Measurements from ENCODE around the gene HOXB8.

GRCh38 chr17:48570325-48571023, 44.6 kb downstream of the HOXB8 start:
- TF ChIP-seq, protein P1, sequence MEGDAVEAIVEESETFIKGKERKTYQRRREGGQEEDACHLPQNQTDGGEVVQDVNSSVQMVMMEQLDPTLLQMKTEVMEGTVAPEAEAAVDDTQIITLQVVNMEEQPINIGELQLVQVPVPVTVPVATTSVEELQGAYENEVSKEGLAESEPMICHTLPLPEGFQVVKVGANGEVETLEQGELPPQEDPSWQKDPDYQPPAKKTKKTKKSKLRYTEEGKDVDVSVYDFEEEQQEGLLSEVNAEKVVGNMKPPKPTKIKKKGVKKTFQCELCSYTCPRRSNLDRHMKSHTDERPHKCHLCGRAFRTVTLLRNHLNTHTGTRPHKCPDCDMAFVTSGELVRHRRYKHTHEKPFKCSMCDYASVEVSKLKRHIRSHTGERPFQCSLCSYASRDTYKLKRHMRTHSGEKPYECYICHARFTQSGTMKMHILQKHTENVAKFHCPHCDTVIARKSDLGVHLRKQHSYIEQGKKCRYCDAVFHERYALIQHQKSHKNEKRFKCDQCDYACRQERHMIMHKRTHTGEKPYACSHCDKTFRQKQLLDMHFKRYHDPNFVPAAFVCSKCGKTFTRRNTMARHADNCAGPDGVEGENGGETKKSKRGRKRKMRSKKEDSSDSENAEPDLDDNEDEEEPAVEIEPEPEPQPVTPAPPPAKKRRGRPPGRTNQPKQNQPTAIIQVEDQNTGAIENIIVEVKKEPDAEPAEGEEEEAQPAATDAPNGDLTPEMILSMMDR (IDR thresholded peaks at IDR 0.05): no peak
- TF ChIP-seq POLR2A (IDR thresholded peaks at IDR 0.05): no peak

Measured in prostate gland (tissue), 2 donors.